A549 (cell line): ENCODE results near the gene RASSF3.

ENCODE experiments used
- BCL3 ChIP-seq: fragments of >200 bp; sonication (Bioruptor Twin); formaldehyde crosslinking; IDR thresholded peaks from 3 replicates; pipeline ENCODE4 v1.6.1; 2016
- BHLHE40 ChIP-seq: IDR thresholded peaks from 2 replicates; pipeline ENCODE4 v1.6.1; 2012; ENCODE audit warnings: low read depth, low read length, inconsistent platforms
- CBX2 ChIP-seq: fragments of 200-600 bp; sonication (generic); IDR thresholded peaks from 2 replicates; pipeline ENCODE4 v1.6.1; 2016; ENCODE audit warnings: low read depth, mild to moderate bottlenecking, borderline replicate concordance
- CTCF ChIP-seq: fragments of >200 bp; sonication (Bioruptor Twin); formaldehyde crosslinking; IDR thresholded peaks from 3 replicates; pipeline ENCODE4 v1.5.1; 2016
- EP300 ChIP-seq, 2 experiments: fragments of >200 bp; sonication (Bioruptor Twin); formaldehyde crosslinking; IDR thresholded peaks; 2 replicates in 1 of 2; 3 replicates in 1 of 2; pipeline ENCODE4 v1.6.1; 2016 to 2017
- HDAC2 ChIP-seq: fragments of 200-600 bp; sonication (generic); IDR thresholded peaks from 2 replicates; pipeline ENCODE4 v1.6.1; 2016
- HMGXB4 ChIP-seq: fragments of 250-450 bp; sonication (Bioruptor Pico); IDR thresholded peaks from 2 replicates; pipeline ENCODE4 v1.5.0; 2021; ENCODE audit warnings: mild to moderate bottlenecking, moderate library complexity, borderline replicate concordance
- JUN ChIP-seq, 2 experiments: fragments of >200 bp; sonication (Bioruptor Twin); formaldehyde crosslinking; IDR thresholded peaks; 2 replicates in 1 of 2; 3 replicates in 1 of 2; pipeline ENCODE4 v1.6.1; 2016 to 2017
- MAX ChIP-seq: IDR thresholded peaks from 2 replicates; pipeline ENCODE4 v1.6.1; 2012
- PHF8 ChIP-seq: fragments of 200-600 bp; sonication (generic); IDR thresholded peaks from 2 replicates; pipeline ENCODE4 v1.6.1; 2016; ENCODE audit warnings: low read depth, mild to moderate bottlenecking, antibody characterized with exemption, moderate library complexity, borderline replicate concordance
- POLR2A ChIP-seq: IDR thresholded peaks from 2 replicates; pipeline ENCODE4 v1.6.1; 2012; ENCODE audit warnings: mild to moderate bottlenecking, low read length
- TFCP2L1 ChIP-seq: fragments of 250-450 bp; sonication (Bioruptor Pico); IDR thresholded peaks from 2 replicates; pipeline ENCODE4 v1.5.0; 2021; ENCODE audit warnings: mild to moderate bottlenecking

DNA sequence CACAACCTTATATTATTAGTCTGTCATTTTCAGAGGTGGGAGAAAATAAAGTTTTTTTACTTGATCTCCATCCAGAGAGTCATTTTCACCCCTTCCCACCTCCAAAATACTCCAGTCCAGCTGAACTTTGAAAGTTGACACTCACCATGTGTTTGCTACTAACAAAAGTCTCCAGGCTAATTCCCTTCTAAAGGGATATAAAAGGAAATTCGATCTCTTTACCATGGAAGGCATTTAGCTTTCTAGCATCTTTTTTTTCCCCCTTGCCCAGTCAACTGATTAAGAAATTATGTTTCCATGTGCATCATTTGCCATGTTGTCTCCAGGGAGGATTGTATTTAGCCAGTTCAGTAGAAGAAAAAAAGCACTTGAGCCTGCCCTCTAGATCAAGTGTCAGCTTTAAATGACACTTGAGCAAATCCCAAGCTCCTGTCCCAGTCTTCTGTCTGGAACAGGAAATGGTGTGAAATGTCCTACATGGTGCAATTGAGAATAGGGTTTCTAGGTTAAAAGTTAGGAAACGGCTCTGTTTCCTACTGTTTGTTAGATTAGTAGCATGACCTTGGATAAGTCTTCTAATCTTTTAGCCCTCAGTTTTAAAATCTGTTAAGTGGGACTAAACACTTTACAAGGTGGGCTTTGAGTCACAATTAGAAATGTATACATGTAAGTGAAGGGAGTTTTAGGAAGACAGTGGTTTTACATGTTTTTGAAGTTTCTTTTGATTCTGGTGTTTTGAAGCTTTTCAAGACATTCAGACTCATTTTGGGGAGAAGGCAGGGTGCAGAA is 81.7 kb downstream of the RASSF3 start:
- no peak for TF ChIP-seq MAX
- no peak for TF ChIP-seq TFCP2L1
- TF ChIP-seq EP300 (IDR thresholded peaks at IDR 0.05), result no peak
- TF ChIP-seq JUN (IDR thresholded peaks at IDR 0.05), result no peak
- no peak for TF ChIP-seq CTCF
- TF ChIP-seq POLR2A, result no peak
- no peak for TF ChIP-seq BCL3
- TF ChIP-seq CBX2, result no peak
- no peak for TF ChIP-seq PHF8
- TF ChIP-seq HMGXB4 (CRISPR knock-in tag), result no peak
- TF ChIP-seq HDAC2, result no peak
- TF ChIP-seq BHLHE40, result no peak
